Measurements from ENCODE around the gene NCKAP5.

Gene NCKAP5

DNA sequence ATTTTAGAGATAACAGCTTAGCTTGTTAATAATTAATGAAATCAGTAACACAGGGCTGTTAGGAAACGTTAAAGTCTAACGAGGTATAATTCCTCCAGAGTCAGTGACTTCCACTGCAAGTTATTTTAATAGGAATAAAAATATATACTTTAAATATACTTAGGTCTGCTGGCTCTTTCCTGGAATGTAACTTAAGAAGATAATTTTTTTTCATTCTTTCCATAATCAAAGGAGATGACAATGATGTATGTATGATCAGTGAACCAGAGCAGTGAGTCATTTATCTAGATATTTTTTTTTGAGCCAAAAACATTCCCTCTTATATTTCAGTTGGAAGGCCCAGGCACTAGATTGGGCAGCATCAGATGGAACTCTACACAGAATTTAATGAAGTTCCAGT is 794.1 kb downstream of the NCKAP5 start:
- no peak for DNase-seq (ENCODE audit: low spot score)
- in situ Hi-C loops (cut with MboI; ENCODE audit: low sequenced_read_pairs, unreplicated experiment), result no loop called here
- TF ChIP-seq, protein P1, sequence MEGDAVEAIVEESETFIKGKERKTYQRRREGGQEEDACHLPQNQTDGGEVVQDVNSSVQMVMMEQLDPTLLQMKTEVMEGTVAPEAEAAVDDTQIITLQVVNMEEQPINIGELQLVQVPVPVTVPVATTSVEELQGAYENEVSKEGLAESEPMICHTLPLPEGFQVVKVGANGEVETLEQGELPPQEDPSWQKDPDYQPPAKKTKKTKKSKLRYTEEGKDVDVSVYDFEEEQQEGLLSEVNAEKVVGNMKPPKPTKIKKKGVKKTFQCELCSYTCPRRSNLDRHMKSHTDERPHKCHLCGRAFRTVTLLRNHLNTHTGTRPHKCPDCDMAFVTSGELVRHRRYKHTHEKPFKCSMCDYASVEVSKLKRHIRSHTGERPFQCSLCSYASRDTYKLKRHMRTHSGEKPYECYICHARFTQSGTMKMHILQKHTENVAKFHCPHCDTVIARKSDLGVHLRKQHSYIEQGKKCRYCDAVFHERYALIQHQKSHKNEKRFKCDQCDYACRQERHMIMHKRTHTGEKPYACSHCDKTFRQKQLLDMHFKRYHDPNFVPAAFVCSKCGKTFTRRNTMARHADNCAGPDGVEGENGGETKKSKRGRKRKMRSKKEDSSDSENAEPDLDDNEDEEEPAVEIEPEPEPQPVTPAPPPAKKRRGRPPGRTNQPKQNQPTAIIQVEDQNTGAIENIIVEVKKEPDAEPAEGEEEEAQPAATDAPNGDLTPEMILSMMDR (IDR thresholded peaks at IDR 0.05; ENCODE audit: borderline replicate concordance, control extremely low read depth, extremely low read depth, insufficient read depth, missing control alignments), result no peak

GRCh38 chr2:132773331-132773730 is 794.9 kb downstream of the NCKAP5 start:
- DNase-seq (ENCODE audit: low spot score), result no peak
- TF ChIP-seq, protein P1 (IDR thresholded peaks at IDR 0.05; ENCODE audit: borderline replicate concordance, control extremely low read depth, extremely low read depth, insufficient read depth, missing control alignments), result no peak
- in situ Hi-C loops (cut with MboI; ENCODE audit: low sequenced_read_pairs, unreplicated experiment), result no loop called here

DNA sequence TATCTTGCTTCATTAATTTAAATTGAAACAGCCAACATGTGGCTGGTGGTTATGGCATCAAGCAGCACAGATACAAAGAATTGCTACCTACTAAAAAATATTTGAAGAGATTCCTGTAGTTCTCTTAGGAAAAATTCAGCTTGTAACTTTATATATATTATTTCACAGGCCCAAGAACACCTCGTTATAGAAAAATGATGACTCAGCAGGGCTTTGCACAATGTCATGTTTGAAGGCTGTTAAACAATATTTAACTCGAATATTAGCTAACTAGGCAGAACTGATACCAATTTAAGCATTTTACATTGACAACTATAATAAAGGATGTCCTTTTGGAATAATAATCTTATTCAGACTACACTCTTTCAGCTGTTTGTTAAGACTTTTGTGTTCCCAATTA is 795.9 kb downstream of the NCKAP5 start:
- TF ChIP-seq, protein P1 (IDR thresholded peaks at IDR 0.05; ENCODE audit: borderline replicate concordance, control extremely low read depth, extremely low read depth, insufficient read depth, missing control alignments), result no peak
- in situ Hi-C loops (cut with MboI; ENCODE audit: low sequenced_read_pairs, unreplicated experiment), result no loop called here
- no peak for DNase-seq (ENCODE audit: low spot score)

DNA sequence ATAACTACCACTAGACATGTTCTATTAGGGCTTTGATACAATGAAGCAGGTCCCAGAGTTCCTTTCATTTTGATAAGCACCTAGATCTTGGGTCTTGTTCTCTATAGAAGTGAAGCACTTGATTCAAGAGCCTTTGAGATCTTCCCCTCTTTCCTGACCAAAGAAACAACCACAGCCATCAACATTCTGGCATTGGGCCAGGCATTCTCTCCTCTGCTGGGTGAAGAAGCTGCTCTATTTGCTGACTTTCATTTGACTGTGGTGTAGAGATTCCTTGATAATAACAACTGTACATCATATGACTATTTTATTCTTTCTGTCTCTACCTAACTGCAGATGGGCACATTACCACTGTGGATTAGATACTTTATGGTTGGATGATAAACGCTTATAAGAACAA is 801.7 kb downstream of the NCKAP5 start:
- TF ChIP-seq, protein P1 (IDR thresholded peaks at IDR 0.05; ENCODE audit: borderline replicate concordance, control extremely low read depth, extremely low read depth, insufficient read depth, missing control alignments), result no peak
- DNase-seq (ENCODE audit: low spot score), result no peak
- in situ Hi-C loops (cut with MboI; ENCODE audit: low sequenced_read_pairs, unreplicated experiment), result no loop called here

DNA sequence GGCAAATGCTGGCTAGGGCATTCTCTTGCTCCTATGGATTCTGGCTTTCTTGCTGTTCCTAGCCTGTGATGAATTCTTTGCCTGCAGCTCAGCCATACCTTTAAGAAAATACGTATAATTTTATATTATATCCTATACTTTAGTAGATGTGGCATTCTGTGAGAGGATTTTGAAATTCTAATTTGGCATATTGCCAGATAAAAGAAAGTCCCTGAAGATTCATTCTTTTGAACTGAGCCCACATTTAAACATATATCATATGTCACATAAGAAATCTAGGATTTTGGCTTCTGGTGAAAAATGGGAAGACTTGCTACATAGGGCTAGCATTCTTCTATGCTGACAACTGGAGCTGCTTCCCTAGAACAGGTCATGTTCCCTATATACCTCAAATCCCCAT is 806.8 kb downstream of the NCKAP5 start:
- in situ Hi-C loops (cut with MboI; ENCODE audit: low sequenced_read_pairs, unreplicated experiment), result no loop called here
- no peak for DNase-seq (ENCODE audit: low spot score)
- TF ChIP-seq, protein P1 (IDR thresholded peaks at IDR 0.05; ENCODE audit: borderline replicate concordance, control extremely low read depth, extremely low read depth, insufficient read depth, missing control alignments), result no peak

GRCh38 chr2:132760971-132761370 is 807.3 kb downstream of the NCKAP5 start:
- TF ChIP-seq, protein P1 (IDR thresholded peaks at IDR 0.05; ENCODE audit: borderline replicate concordance, control extremely low read depth, extremely low read depth, insufficient read depth, missing control alignments), result no peak
- in situ Hi-C loops (cut with MboI; ENCODE audit: low sequenced_read_pairs, unreplicated experiment), result no loop called here
- DNase-seq (ENCODE audit: low spot score), result no peak

DNA sequence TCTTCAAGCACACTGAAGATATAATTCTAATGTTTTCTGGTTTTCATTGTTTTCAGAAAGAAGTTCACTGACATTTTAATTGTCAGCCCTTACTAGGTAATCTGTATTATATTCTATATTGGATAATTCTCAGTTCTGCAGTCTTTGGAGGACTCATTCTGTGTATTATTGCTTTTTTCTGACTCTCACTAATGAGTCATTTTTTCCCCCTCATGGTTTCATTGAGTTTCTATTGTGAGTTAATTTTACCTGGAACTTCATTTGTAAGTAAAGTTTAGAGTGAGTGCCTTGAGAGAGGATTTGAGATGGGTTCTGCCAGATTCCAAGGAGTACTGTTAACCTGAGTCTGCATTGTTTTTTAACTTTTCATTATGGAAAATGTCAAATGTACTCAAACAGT is 807.9 kb downstream of the NCKAP5 start:
- TF ChIP-seq, protein P1 (IDR thresholded peaks at IDR 0.05; ENCODE audit: borderline replicate concordance, control extremely low read depth, extremely low read depth, insufficient read depth, missing control alignments), result no peak
- no peak for DNase-seq (ENCODE audit: low spot score)
- in situ Hi-C loops (cut with MboI; ENCODE audit: low sequenced_read_pairs, unreplicated experiment), result no loop called here
